Measurements from ENCODE around the gene DUSP5. TPM values are rescaled to one million over a fixed set of nuclear protein-coding genes. Genes with fewer than 3 reads are reported as not detected.

The DUSP5 gene
- total RNA-seq, 1 donor from 2014 or later: 8.7 TPM

DNA sequence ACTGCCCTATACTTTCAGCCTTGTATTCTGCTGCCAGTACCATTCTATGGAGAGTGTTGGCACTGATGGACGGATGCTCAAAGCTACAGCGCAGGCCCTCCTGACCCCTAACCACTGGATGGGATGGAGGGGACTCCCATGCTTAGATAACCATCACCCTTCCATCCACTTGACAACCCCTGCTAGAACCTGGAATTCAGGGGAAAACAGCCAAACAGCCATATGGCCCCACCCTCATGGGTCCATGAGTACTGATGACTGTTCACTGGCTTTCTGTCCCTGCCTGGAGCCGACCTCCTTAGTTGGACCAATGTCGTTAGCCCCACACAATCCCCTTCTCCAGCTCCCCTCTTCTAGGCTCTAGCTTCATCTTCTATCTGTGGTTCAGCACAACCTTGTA lies 16.2 kb downstream of the DUSP5 start:
- Mint-ChIP-seq H3K4me3 (ENCODE audit: unreplicated experiment) (no peak overlapping the region), H3K36me3 (ENCODE audit: low read depth) (peaks cover 17% of the 10 kb centered on the region), H3K27ac (ENCODE audit: unreplicated experiment) (peak overlapping the region; percentile 36), H3K27me3 (ENCODE audit: low read depth) (no peaks in the 10 kb centered on the region), H3K4me1 (ENCODE audit: low read depth) (peaks cover 8% of the 10 kb centered on the region), H3K9me3 (ENCODE audit: low read depth) (peaks cover 3% of the 10 kb centered on the region)
- DNase-seq (ENCODE audit: low spot score): no peak
- TF ChIP-seq, protein P1, sequence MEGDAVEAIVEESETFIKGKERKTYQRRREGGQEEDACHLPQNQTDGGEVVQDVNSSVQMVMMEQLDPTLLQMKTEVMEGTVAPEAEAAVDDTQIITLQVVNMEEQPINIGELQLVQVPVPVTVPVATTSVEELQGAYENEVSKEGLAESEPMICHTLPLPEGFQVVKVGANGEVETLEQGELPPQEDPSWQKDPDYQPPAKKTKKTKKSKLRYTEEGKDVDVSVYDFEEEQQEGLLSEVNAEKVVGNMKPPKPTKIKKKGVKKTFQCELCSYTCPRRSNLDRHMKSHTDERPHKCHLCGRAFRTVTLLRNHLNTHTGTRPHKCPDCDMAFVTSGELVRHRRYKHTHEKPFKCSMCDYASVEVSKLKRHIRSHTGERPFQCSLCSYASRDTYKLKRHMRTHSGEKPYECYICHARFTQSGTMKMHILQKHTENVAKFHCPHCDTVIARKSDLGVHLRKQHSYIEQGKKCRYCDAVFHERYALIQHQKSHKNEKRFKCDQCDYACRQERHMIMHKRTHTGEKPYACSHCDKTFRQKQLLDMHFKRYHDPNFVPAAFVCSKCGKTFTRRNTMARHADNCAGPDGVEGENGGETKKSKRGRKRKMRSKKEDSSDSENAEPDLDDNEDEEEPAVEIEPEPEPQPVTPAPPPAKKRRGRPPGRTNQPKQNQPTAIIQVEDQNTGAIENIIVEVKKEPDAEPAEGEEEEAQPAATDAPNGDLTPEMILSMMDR (IDR thresholded peaks at IDR 0.05): no peak

DNA sequence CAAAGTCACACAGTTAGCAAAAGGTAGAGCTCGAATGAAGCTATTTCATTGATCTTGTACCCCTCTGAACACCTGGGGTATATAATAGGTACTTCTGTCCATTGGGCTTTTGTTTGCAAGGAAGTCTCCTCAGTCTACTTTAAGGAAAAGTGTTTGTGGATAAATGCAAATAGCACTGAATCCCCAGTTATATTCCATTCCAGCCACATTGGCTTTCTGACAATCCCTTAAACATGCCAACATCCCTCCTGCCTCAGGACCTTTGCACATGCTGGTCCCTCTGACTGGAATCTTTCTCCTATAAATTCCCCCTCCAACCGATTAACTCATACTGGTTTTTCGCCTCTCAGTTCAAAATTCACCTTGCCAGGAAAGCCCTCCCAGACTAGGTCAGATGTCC lies 17.1 kb downstream of the DUSP5 start:
- Mint-ChIP-seq H3K4me1 (ENCODE audit: low read depth) (peaks cover 8% of the 10 kb centered on the region), H3K27me3 (ENCODE audit: low read depth) (no peaks in the 10 kb centered on the region), H3K4me3 (ENCODE audit: unreplicated experiment) (no peak overlapping the region), H3K27ac (ENCODE audit: unreplicated experiment) (no peak overlapping the region), H3K36me3 (ENCODE audit: low read depth) (peaks cover 16% of the 10 kb centered on the region), H3K9me3 (ENCODE audit: low read depth) (peaks cover 3% of the 10 kb centered on the region)
- no peak for DNase-seq (ENCODE audit: low spot score)
- TF ChIP-seq, protein P1 (IDR thresholded peaks at IDR 0.05): no peak

DNA sequence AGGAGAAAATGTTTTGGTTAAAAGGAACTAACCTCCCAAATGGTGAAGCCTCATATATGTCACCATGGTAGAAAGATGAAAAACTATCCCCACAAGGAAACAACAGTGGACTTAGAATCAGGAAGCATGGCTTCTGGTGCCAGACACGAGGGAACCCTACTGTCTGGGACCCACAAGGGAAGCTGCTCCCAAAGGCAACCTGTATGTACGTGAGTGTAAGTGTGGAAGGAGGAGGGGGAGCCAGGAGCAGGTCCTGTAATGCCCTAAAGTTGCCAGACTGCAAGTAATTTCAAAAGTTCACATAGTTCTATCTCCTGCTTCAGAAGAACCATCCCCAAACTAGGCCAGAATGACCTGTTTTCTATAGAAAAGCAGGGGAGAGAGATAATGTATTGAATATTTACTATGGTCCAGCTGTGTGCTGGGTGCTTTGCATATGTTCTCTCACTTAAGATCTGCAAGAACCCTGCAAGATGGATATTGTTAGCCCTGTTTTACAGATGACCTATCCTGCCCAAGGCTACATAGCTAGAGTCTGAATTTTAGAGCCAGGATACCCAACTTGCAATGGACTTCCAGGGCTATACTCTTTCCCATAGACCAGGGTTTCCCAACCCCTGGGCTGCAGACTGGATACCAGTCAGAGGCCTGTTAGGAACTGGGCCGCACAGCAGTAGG lies 19.2 kb downstream of the DUSP5 start:
- Mint-ChIP-seq H3K4me3 (ENCODE audit: unreplicated experiment) (no peak overlapping the region), H3K9me3 (ENCODE audit: low read depth) (peaks cover 3% of the 10 kb centered on the region), H3K4me1 (ENCODE audit: low read depth) (peaks cover 8% of the 10 kb centered on the region), H3K36me3 (ENCODE audit: low read depth) (peaks cover 3% of the 10 kb centered on the region), H3K27me3 (ENCODE audit: low read depth) (no peaks in the 10 kb centered on the region), H3K27ac (ENCODE audit: unreplicated experiment) (no peak overlapping the region)
- no peak for DNase-seq (ENCODE audit: low spot score)
- TF ChIP-seq, protein P1 (IDR thresholded peaks at IDR 0.05): no peak

DNA sequence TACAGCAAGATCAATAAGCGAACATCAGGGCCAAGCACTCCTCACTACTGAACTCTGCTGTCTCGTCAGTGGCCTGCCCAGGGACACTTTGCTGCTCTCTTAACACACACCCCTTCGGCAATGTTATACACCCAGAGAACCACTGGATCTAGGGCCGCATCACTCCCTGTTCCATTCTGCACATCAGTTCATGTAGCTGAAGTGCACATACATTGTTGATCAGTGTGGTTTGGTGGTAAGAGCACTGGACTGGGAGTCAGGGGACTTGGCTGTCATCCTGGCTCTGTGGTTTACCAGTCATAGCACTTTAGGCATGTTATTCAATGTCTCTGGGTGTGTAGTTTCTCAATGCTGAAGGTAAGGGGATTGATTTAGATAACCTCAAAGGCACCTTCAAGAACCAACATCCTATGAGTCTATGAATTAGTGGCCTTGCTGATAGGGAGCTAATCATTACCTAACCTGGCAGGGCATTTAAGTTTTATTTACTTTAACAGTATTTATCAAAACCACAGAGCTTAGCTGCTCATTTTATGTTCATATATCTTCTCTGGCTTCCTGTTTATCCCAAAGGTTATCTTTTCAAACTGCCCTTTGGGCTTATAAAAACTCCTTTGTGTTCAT lies 24.8 kb downstream of the DUSP5 start:
- Mint-ChIP-seq H3K9me3 (ENCODE audit: low read depth) (no peaks in the 10 kb centered on the region), H3K36me3 (ENCODE audit: low read depth) (no peaks in the 10 kb centered on the region), H3K27ac (ENCODE audit: unreplicated experiment) (no peak overlapping the region), H3K4me1 (ENCODE audit: low read depth) (peaks cover 23% of the 10 kb centered on the region), H3K4me3 (ENCODE audit: unreplicated experiment) (no peak overlapping the region), H3K27me3 (ENCODE audit: low read depth) (no peaks in the 10 kb centered on the region)
- DNase-seq (ENCODE audit: low spot score): no peak
- TF ChIP-seq, protein P1 (IDR thresholded peaks at IDR 0.05): no peak

DNA sequence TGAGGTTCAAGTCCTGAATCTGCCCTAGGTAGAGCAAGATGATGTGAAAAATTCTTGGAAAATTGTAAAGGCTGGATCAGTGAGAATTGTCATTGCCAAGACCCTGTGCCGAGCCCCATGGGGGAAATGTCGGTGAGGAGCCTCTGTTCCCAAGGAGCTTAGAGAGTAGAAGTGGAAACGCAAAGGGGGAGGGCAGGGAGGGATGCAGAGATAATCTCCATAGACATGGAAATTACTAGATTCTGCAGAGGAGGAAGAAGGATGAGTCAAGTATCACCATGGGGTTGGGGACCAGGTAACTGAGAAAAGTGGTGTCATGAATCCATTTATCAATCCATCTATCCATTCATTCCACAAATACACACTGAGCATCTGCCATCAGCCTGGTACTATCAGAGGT lies 26.0 kb downstream of the DUSP5 start:
- TF ChIP-seq, protein P1 (IDR thresholded peaks at IDR 0.05): no peak
- Mint-ChIP-seq H3K27ac (ENCODE audit: unreplicated experiment) (no peak overlapping the region), H3K4me1 (ENCODE audit: low read depth) (peaks cover 35% of the 10 kb centered on the region), H3K36me3 (ENCODE audit: low read depth) (no peaks in the 10 kb centered on the region), H3K4me3 (ENCODE audit: unreplicated experiment) (no peak overlapping the region), H3K27me3 (ENCODE audit: low read depth) (no peaks in the 10 kb centered on the region), H3K9me3 (ENCODE audit: low read depth) (no peaks in the 10 kb centered on the region)
- DNase-seq (ENCODE audit: low spot score): no peak
